HG03196 (cell line): Measurements from ENCODE around the gene CSPG4.
"Not testable (repeated sequence)": the region's sequence is repeated elsewhere in the genome, so short reads cannot be mapped to it uniquely, and the experiment has no call there.

Experiments
- ATAC-seq: cut with Tn5 transposase; IDR thresholded peaks from one replicate; pipeline ENCODE4 v1.9.1; 2021; ENCODE audit not compliant: unreplicated experiment

Gene CSPG4

GRCh38 chr15:75725719-75726607 lies 13.3 kb upstream of the CSPG4 start:
- no peak for ATAC-seq

DNA sequence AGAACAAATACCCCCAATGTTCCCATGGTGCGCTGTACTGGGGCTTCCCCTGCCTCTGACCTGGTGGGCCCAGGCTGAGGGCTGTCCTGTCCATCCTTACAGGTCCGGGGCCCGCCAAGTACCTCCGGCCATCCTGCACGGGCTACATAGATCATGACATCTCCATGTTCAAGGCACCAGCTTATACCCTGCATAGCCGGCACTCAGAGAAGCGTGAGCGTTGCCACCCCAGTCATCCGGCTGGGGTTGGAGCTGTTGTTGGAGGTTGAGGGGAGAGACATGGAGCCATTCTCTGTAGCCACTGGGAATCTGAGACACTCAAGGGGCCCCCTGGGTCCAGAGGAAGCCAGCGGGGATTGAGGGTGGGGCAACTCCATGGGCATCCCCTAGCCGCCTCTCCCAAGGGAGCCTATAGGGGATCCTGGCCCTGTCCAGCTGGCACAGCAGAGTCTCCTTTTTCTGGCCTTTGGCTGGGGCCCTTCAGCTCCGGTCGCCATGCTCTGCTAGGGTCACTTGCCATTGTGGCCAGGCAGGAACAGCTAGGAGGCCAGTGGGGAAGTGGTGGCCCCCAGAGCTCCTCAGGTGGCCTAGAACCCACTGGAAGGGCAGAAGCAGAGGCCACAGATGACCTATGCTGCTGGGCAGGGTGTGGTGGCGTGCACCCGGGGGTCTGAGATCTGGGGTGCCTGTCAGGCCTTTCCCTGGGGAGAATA lies 12.5 kb upstream of the CSPG4 start:
- no peak for ATAC-seq

- ATAC-seq = no peak
Measured at GRCh38 chr15:75723847-75724660, 11.4 kb upstream of the CSPG4 start.

DNA sequence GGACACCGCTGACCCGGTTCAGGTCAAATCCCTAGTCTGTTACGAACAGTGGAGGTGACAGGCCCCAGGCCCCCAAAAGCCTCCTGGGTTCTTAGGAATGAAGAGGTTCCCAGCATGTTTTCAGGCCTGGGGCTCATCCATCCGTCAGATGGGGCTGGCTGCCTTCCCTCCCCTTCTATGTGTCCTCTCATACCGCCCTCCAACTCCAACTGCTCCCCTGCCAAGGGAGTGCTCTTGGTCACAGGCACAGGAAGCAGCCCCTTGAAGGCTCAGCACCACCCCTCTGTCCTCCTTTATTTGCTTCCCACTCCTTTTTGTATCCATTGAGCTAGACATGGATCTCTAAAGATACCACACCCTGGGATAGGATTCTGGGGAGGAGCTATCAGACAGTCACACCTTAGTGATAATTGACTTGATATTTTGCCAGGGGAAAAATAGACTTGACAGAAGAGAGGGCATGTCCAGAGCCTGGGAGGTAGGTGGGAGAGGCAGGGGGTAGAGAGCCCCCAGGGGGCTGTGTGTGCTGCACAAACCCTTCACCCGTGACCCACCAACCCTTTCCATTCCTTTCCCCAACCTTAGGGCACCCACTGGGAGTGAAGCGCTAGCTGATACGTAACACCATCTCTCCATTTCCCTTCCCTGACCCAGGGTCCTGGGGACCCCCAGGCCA lies 10.7 kb upstream of the CSPG4 start:
- ATAC-seq = no peak

- no peak for ATAC-seq
Measured at GRCh38 chr15:75721923-75722870, 9.5 kb upstream of the CSPG4 start.

DNA sequence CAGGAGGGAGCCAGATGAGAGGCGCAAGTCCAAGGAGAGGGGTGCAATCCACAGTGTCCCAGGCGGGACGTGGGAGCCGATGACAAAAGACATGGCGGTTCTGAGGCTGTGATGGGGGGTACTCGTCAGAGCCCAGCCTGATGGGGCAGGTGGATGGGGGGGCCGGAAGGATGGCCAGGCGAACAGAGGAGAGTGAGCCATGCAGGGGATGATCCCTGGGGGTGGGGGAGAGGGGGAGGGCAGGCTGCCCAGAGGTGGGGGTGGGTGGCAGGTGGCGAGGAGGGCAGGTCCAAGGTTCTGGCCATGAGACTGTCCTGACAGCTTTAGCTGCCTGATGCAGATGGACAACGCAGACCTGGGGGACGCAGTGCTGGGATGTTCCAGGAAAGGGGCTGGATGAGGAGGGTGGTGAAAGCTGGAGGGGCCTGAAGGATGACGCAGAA lies 8.9 kb upstream of the CSPG4 start:
- ATAC-seq = no peak

GRCh38 chr15:75720787-75721479 lies 8.3 kb upstream of the CSPG4 start:
- no peak for ATAC-seq

DNA sequence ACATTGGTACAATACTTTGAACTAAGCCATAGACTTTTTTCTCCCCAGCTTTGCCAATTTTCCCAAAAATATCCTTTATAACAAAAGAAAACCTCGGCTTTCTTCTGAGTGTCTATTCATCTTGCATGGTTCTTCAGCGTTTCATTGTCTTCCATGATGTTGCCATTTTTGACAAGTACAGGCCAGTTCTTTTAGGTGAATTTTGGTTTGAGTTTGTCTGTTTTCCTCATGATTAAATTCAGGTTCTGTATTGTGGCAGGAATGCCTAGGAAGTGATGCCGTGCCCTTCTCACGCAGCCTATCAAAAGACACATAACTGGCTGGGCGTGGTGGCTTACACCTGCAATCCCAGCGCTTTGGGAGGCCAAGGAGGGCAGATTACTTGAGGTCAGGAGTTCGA lies 7.6 kb upstream of the CSPG4 start:
- no peak for ATAC-seq

DNA sequence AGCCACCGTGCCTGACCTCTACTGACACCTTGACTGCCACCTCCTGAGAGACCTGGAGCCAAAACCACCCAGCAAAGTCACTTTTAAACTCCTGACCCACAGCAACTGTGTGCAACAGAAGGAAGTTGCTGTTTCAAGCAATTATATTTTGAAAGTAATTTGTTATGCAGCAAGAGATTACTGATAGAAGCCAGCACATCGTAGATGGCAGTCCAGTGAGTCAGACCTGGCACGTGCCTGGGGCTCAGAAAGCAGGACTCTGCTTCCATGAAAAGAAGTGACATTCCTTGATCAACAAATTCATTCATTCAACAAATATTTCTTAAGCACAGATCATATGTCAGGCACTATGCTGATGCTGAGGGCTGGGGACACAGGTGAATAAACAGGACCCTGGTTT lies 5.7 kb upstream of the CSPG4 start:
- ATAC-seq = no peak

DNA sequence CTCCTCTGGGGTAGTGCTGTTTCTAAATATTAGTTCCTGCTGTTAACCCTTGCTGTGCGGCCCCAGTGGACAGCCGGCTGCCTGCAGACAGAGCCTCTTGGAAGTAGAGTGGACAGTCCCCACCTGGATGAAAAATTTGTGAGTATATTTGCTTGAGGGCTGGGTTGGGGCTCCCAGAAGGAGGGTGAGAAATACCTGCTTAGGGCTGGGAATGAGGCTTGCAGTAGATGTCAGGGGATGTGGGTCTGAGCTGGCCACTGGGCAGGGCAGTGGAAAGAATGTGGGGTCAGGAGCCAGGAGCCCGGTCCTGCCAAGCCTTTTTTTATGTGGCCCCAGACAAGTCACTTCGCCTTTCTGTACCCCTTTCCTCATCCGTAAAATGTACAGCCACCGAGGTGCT lies 4.4 kb upstream of the CSPG4 start:
- ATAC-seq = not testable (repeated sequence)

DNA sequence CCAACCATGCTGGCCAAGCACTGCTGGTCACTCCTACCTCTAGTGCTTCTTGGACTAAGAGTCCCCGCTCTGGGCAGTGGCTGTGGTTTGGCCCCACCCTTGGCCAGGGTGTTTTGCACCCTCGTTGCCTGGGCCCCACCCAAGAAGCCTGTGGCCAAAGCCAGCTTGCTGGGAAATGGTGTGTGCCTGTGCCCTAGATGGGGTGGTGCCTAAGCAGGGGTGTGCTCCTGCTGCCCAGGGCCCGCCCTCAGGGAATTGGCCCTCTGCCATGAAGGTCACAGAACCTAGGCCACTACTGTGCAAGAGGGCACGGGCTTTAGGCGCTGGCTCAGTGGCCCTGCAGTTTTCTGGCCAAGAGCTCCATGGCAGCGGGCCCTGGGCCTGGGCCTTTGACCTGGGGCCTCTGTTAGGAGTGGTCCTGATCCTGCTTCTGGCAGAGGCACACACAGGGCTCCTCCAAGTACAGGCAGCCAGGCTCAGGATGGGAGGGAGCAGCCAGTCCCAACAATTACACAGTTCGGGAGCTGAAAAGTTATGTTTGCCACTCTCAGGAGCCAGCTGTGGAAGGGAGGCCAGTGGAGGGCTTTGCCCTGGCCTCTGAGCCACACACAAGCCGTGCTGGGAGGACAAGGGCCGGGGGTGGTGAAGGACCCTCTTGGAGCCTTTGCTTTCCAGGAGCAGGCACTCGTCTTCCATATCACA lies 3.8 kb upstream of the CSPG4 start:
- not testable (repeated sequence) for ATAC-seq

DNA sequence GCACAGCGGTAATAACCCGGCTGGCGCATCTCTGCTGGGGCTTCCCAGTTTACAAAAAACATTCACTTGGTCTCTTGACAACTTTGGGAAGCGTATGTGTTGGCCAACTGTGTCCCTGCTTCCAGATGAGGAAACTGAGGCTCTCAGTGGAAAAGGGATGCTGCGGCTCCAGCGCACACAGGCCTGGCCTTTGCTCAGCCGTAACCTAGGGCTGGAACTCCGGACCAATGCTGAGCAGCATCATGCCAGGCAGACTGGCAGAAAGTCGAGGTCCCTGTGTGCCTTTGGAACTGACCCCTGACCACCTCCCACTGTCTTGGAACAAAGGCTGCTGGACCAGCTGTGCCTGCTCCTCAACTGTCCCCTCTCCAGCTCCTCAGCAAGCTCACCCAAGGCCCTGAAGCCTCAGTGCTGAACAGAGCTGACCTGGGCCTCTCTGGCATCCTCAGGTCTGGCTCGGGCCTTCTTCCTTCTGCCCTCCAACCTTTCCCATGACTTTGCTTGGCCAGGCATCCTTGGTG lies 2.7 kb upstream of the CSPG4 start:
- ATAC-seq = not testable (repeated sequence)

DNA sequence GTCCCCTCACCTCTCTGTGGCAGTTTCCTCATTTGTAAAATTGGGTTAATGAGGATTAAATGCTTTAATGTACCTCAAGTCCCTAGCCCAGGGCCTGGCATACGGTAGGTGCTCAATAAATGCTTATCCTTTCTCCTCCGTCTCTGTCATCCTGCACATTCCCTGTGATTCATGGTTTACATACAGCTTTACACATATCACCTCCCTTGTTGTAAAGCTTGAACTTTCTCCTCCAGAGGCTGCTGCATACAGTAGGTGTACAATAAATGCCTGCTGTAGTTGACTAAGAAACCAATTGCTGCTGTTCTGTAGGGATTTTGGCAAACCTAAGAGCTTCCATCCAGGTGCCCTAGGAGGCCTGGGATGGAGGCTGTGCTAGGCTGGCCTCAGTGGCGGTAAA lies 1.5 kb upstream of the CSPG4 start:
- ATAC-seq = no peak

GRCh38 chr15:75713338-75713895 lies 769 bp upstream of the CSPG4 start:
- no peak for ATAC-seq

DNA sequence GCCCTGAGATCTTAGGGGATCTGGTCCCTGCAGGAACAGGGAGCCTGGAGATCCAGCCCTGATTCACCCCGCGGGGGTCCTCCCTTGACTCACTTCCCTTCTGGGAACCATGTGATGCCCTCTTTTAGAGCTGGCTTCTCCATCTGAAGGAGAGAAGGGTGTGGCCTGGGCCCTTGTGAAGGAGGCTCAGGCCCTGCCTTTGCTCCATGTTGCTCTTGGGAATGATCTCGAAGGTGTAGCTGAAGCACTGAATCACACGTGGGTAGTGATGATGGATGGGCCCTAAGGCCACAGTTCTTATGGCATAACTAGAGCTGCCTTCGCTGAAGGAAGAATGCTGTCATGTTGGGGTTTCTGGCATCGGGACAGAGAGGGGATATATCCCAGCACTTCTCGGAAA lies 1.2 kb downstream of the CSPG4 start:
- not testable (repeated sequence) for ATAC-seq

DNA sequence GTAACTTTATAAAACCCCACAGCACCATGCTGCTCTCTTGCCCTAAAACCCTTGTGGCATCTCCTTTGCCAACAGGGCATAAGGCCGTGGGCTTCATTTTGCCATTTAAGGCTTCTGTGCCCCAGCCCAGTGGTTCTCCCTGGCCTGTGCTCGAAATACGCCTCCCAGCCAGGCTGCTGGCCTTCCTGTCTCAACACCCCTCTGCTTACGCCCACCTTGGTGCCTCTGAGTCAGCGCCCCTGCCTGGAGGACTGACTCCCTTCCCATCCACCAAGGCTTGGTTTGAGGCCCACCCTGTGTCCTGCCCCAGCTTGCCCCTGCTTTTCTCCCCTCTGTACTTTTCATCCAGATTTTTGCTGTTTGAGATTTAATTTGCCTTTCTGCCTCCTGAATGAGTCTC lies 1.8 kb downstream of the CSPG4 start:
- not testable (repeated sequence) for ATAC-seq

DNA sequence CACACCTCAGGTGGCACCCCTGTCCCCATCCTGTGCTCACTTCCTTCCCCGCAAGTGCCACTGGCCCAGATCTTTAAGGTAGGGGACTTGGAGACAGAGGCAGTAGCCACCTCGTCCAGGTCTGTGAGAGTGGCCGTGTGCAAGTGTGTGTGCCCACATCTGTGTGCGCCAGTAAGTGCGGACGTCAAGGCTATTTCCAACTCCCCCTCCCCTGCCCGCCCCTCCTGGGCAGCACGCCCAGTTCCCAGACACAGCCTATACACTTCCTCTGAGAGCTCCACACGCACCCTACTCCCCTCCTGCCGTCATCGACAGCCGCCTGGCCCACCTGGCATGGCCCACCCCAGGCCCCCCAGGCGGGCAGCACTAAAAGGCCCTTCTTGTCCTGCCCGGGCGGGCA lies 3.2 kb downstream of the CSPG4 start:
- not testable (repeated sequence) for ATAC-seq

GRCh38 chr15:75706682-75706954 lies 6.0 kb downstream of the CSPG4 start:
- no peak for ATAC-seq
